GM21529 (cell line): ENCODE results near the gene TMEM107.
"Not testable (repeated sequence)": the region's sequence is repeated elsewhere in the genome, so short reads cannot be mapped to it uniquely, and the experiment has no call there.

ENCODE experiments used
- ATAC-seq: cut with Tn5 transposase; IDR thresholded peaks from one replicate; pipeline ENCODE4 v1.9.1; 2021; ENCODE audit not compliant: unreplicated experiment

The TMEM107 gene

GRCh38 chr17:8176197-8176940 lies at the start of gene TMEM107:
Gene TMEM107, minus strand, starts transcription at chr17:8176380. Its CDS starts 94 bp downstream, at chr17:8176286.
- ATAC-seq, result peak; percentile 50

- ATAC-seq, result no peak
These were observed 49.0 kb upstream of the TMEM107 start for GRCh38 chr17:8224891-8225812.

- no peak for ATAC-seq
These were observed 47.4 kb upstream of the TMEM107 start for GRCh38 chr17:8223356-8224126.

- peak; percentile 38 for ATAC-seq
These were observed 46.6 kb upstream of the TMEM107 start for GRCh38 chr17:8222630-8223355.

- ATAC-seq, result no peak
These were observed 46.1 kb upstream of the TMEM107 start for GRCh38 chr17:8222380-8222629.

GRCh38 chr17:8221663-8222379 lies 45.6 kb upstream of the TMEM107 start:
- ATAC-seq, result peak; percentile 44

- ATAC-seq, result no peak
These were observed 44.8 kb upstream of the TMEM107 start for GRCh38 chr17:8220783-8221662.

- ATAC-seq, result not testable (repeated sequence)
These were observed 37.8 kb upstream of the TMEM107 start for GRCh38 chr17:8214000-8214399.

GRCh38 chr17:8212312-8213180 lies 36.4 kb upstream of the TMEM107 start:
- ATAC-seq, result no peak

GRCh38 chr17:8210761-8211458 lies 34.7 kb upstream of the TMEM107 start:
- ATAC-seq, result peak; percentile 8

- peak; percentile 87 for ATAC-seq
These were observed 34.0 kb upstream of the TMEM107 start, which contains the start of gene AURKB for GRCh38 chr17:8209907-8210760. Gene AURKB, minus strand, starts transcription at chr17:8210575. Its CDS starts 351 bp downstream, at chr17:8210224.

GRCh38 chr17:8206536-8206935 lies 30.4 kb upstream of the TMEM107 start:
- no peak for ATAC-seq

GRCh38 chr17:8204761-8205555 lies 28.8 kb upstream of the TMEM107 start:
- no peak for ATAC-seq

GRCh38 chr17:8192070-8192815 lies 16.1 kb upstream of the TMEM107 start:
- peak; percentile 25 for ATAC-seq

- ATAC-seq, result no peak
These were observed 14.3 kb upstream of the TMEM107 start for GRCh38 chr17:8190506-8190905.
